SK-N-SH treated with all-trans-retinoic acid at 6 μM for 48 hours (cell line): ENCODE measurements around the gene ZBTB43.
"Not testable (repeated sequence)": the region's sequence is repeated elsewhere in the genome, so short reads cannot be mapped to it uniquely, and the experiment has no call there.

ENCODE experiments used
- ATAC-seq: fragments of 200-7000 bp; cut with Tn5 transposase; 3 replicates; pipeline ENCODE4 v1.9.1; 2020; ENCODE audit warnings: mild to moderate bottlenecking, moderate library complexity
- ARNTL ChIP-seq: fragments of 450-650 bp; formaldehyde crosslinking; IDR thresholded peaks from 2 replicates; pipeline ENCODE4 v1.5.0; 2020; ENCODE audit warnings: low read depth, mild to moderate bottlenecking, moderate library complexity, borderline replicate concordance
- CREB5 ChIP-seq: fragments of 250-450 bp; sonication (Bioruptor Pico); IDR thresholded peaks from 2 replicates; pipeline ENCODE4 v1.5.1; 2020; ENCODE audit warnings: low read depth, mild to moderate bottlenecking, moderate library complexity
- CSDC2 ChIP-seq: fragments of 250-450 bp; sonication (Bioruptor Pico); IDR thresholded peaks from 2 replicates; pipeline ENCODE4 v1.5.0; 2020; ENCODE audit warnings: mild to moderate bottlenecking, moderate library complexity
- CSRNP3 ChIP-seq: fragments of 250-450 bp; sonication (Bioruptor Pico); IDR thresholded peaks from 2 replicates; pipeline ENCODE4 v1.5.1; 2021; ENCODE audit warnings: mild to moderate bottlenecking, moderate library complexity
- ESRRG ChIP-seq: fragments of 250-450 bp; sonication (Bioruptor Pico); IDR thresholded peaks from 2 replicates; pipeline ENCODE4 v1.6.1; 2021; ENCODE audit warnings: mild to moderate bottlenecking
- ISL1 ChIP-seq: fragments of 250-450 bp; sonication (Bioruptor Pico); IDR thresholded peaks from 2 replicates; pipeline ENCODE4 v2.1.2; 2022; ENCODE audit warnings: mild to moderate bottlenecking, moderate library complexity
- OSR1 ChIP-seq: fragments of 250-450 bp; sonication (Bioruptor Pico); IDR thresholded peaks from 2 replicates; pipeline ENCODE4 v1.8.0; 2022; ENCODE audit warnings: moderate library complexity, mild to moderate bottlenecking, inconsistent platforms
- PATZ1 ChIP-seq: fragments of 250-450 bp; sonication (Bioruptor Pico); IDR thresholded peaks from 2 replicates; pipeline ENCODE4 v1.8.0; 2020; ENCODE audit warnings: mild to moderate bottlenecking, moderate library complexity, borderline replicate concordance
- PPARA ChIP-seq: fragments of 250-450 bp; sonication (Bioruptor Pico); IDR thresholded peaks from 2 replicates; pipeline ENCODE4 v1.5.0; 2020; ENCODE audit warnings: mild to moderate bottlenecking, borderline replicate concordance
- SNAI2 ChIP-seq: fragments of 250-450 bp; sonication (Bioruptor Pico); IDR thresholded peaks from 2 replicates; pipeline ENCODE4 v1.5.0; 2020; ENCODE audit warnings: mild to moderate bottlenecking, moderate library complexity
- TCF4 ChIP-seq: fragments of 250-450 bp; sonication (Bioruptor Pico); IDR thresholded peaks from 2 replicates; pipeline ENCODE4 v1.8.0; 2021; ENCODE audit warnings: mild to moderate bottlenecking, moderate library complexity, borderline replicate concordance
- TOX ChIP-seq: fragments of 250-450 bp; sonication (Bioruptor Pico); IDR thresholded peaks from 2 replicates; pipeline ENCODE4 v1.8.0; 2021; ENCODE audit warnings: mild to moderate bottlenecking, moderate library complexity, borderline replicate concordance
- TSHZ2 ChIP-seq: fragments of 250-450 bp; sonication (Bioruptor Pico); IDR thresholded peaks from 2 replicates; pipeline ENCODE4 v1.5.0; 2020; ENCODE audit warnings: mild to moderate bottlenecking, moderate library complexity
- ZC3H10 ChIP-seq: fragments of 250-450 bp; sonication (Bioruptor Pico); IDR thresholded peaks from 2 replicates; pipeline ENCODE4 v1.5.1; 2021; ENCODE audit warnings: mild to moderate bottlenecking, moderate library complexity
- ZFP30 ChIP-seq: fragments of 450-650 bp; formaldehyde crosslinking; IDR thresholded peaks from 2 replicates; pipeline ENCODE4 v1.5.0; 2022; ENCODE audit warnings: mild to moderate bottlenecking, moderate library complexity
- ZNF565 ChIP-seq: fragments of 450-650 bp; formaldehyde crosslinking; conservative IDR thresholded peaks from 2 replicates; pipeline ENCODE4 v1.5.0; 2020; ENCODE audit warnings: low read depth, mild to moderate bottlenecking, moderate library complexity
- ZNF70 ChIP-seq: fragments of 450-650 bp; formaldehyde crosslinking; IDR thresholded peaks from 2 replicates; pipeline ENCODE4 v1.5.0; 2020; ENCODE audit warnings: mild to moderate bottlenecking, moderate library complexity
- ZNF8 ChIP-seq: fragments of 450-650 bp; formaldehyde crosslinking; IDR thresholded peaks from 2 replicates; pipeline ENCODE4 v1.5.0; 2020; ENCODE audit warnings: mild to moderate bottlenecking, moderate library complexity

Gene ZBTB43

GRCh38 chr9:126814091-126814490, 9.3 kb downstream of the ZBTB43 start:
- TF ChIP-seq PPARA (CRISPR knock-in tag) (no peak), TSHZ2 (CRISPR knock-in tag) (no peak), ZFP30 (CRISPR knock-in tag) (no peak), CSDC2 (CRISPR knock-in tag) (no peak), SNAI2 (CRISPR knock-in tag) (no peak), TCF4 (CRISPR knock-in tag) (no peak), CSRNP3 (CRISPR knock-in tag) (no peak), OSR1 (CRISPR knock-in tag) (no peak), TOX (no peak)
- TF ChIP-seq, all 23 proteins: peak for 0

GRCh38 chr9:126817615-126818014, 12.8 kb downstream of the ZBTB43 start:
- ATAC-seq, result not testable (repeated sequence)

More at GRCh38 chr9:126814091-126814490, 9.3 kb downstream of the ZBTB43 start:
- ATAC-seq, result no peak

- no peak for ATAC-seq
- TF ChIP-seq ZC3H10 (CRISPR knock-in tag), result no peak
- TF ChIP-seq ZFP30 (CRISPR knock-in tag), result no peak
- TF ChIP-seq TOX, result no peak
- TF ChIP-seq ISL1 (CRISPR knock-in tag), result no peak
- no peak for TF ChIP-seq ZNF565 (CRISPR knock-in tag)
- no peak for TF ChIP-seq OSR1 (CRISPR knock-in tag)
- TF ChIP-seq ZNF8 (CRISPR knock-in tag), result no peak
- no peak for TF ChIP-seq CSRNP3 (CRISPR knock-in tag)
- no peak for TF ChIP-seq ZNF70 (CRISPR knock-in tag)
- no peak for TF ChIP-seq CREB5
- no peak for TF ChIP-seq ESRRG (CRISPR knock-in tag)
- TF ChIP-seq ARNTL, result no peak
- no peak for TF ChIP-seq PATZ1 (CRISPR knock-in tag)
These were observed 13.6 kb downstream of the ZBTB43 start for GRCh38 chr9:126818482-126818881.

- TF ChIP-seq ZC3H10 (CRISPR knock-in tag) (no peak), TOX (no peak), ISL1 (CRISPR knock-in tag) (no peak), CSRNP3 (CRISPR knock-in tag) (no peak), ZNF70 (CRISPR knock-in tag) (no peak), ZFP30 (CRISPR knock-in tag) (no peak), SNAI2 (CRISPR knock-in tag) (no peak), CSDC2 (CRISPR knock-in tag) (no peak)
- ATAC-seq, result no peak
These were observed 14.6 kb downstream of the ZBTB43 start for GRCh38 chr9:126819482-126819881.
